Mesendoderm (in vitro differentiated cells): ENCODE results near the gene MBLAC1.

ENCODE experiments used
- DNase-seq: peaks from one replicate; pipeline ENCODE4 v3.0.0; 2013
- H2AK5ac ChIP-seq: 2 replicates; pipeline ENCODE4 v1.6.1; 2013; ENCODE audit warnings: low read length, inconsistent platforms
- H2BK120ac ChIP-seq: 2 replicates; pipeline ENCODE4 v1.6.1; 2013; ENCODE audit warnings: low read depth, mild to moderate bottlenecking, low read length, moderate library complexity, mixed read lengths
- H2BK15ac ChIP-seq: replicated peaks from 2 replicates; pipeline ENCODE4 v1.6.1; 2013; ENCODE audit warnings: low read depth, mild to moderate bottlenecking, moderate library complexity
- H2BK5ac ChIP-seq: 2 replicates; pipeline ENCODE4 v1.6.1; 2013; ENCODE audit warnings: low read length, inconsistent platforms
- H3K18ac ChIP-seq: 2 replicates; pipeline ENCODE4 v1.6.1; 2013; ENCODE audit warnings: mild to moderate bottlenecking, low read length, mixed read lengths
- H3K23ac ChIP-seq: one replicate; pipeline ENCODE4 v1.6.1; 2013; ENCODE audit warnings: low read length
- H3K27ac ChIP-seq: 2 replicates; pipeline ENCODE4 v1.5.1; 2013; ENCODE audit warnings: low read depth, mild to moderate bottlenecking, inconsistent platforms, low read length, moderate library complexity
- H3K27me3 ChIP-seq: 2 replicates; pipeline ENCODE4 v1.6.1; 2013; ENCODE audit warnings: low read length, control low read depth, mild to moderate bottlenecking, inconsistent platforms; ENCODE audit not compliant: insufficient read depth, poor library complexity
- H3K36me3 ChIP-seq: 2 replicates; pipeline ENCODE4 v1.6.1; 2013; ENCODE audit warnings: low read length, inconsistent platforms; ENCODE audit not compliant: control insufficient read depth, insufficient read depth
- H3K4ac ChIP-seq: one replicate; pipeline ENCODE4 v1.6.1; 2013; ENCODE audit warnings: low read depth, mild to moderate bottlenecking, low read length, moderate library complexity
- H3K4me1 ChIP-seq: 2 replicates; pipeline ENCODE4 v1.6.1; 2013; ENCODE audit warnings: low read depth, low read length, inconsistent platforms; ENCODE audit not compliant: control insufficient read depth
- H3K4me2 ChIP-seq: 2 replicates; pipeline ENCODE4 v1.6.1; 2013; ENCODE audit warnings: low read length
- H3K4me3 ChIP-seq: 2 replicates; pipeline ENCODE4 v1.5.1; 2013; ENCODE audit warnings: mild to moderate bottlenecking, low read length
- H3K56ac ChIP-seq: one replicate; pipeline ENCODE4 v1.6.1; 2013; ENCODE audit warnings: low read length
- H3K79me1 ChIP-seq: 2 replicates; pipeline ENCODE4 v1.6.1; 2013; ENCODE audit warnings: low read length, inconsistent platforms
- H3K79me2 ChIP-seq: 2 replicates; pipeline ENCODE4 v1.6.1; 2013; ENCODE audit warnings: mild to moderate bottlenecking, low read length; ENCODE audit not compliant: control insufficient read depth, insufficient read depth
- H3K9ac ChIP-seq: 2 replicates; pipeline ENCODE4 v1.6.1; 2013; ENCODE audit warnings: low read length, inconsistent platforms
- H4K5ac ChIP-seq: one replicate; pipeline ENCODE4 v1.6.1; 2013; ENCODE audit warnings: low read length
- H4K8ac ChIP-seq: one replicate; pipeline ENCODE4 v1.6.1; 2013; ENCODE audit warnings: low read depth, mild to moderate bottlenecking, control low read depth, low read length, moderate library complexity
- WGBS: extraction: QIAGEN DNeasy Blood & Tissue Kit; methylation state at CpG from one replicate; pipeline ENCODE4 v1.1.7; 2013; ENCODE audit warnings: low lambda C conversion rate, missing lambda C conversion rate; ENCODE audit not compliant: insufficient coverage; ENCODE audit errors: extremely low coverage; 5-methylcytosine and 5-hydroxymethylcytosine counted together

MBLAC1 gene

DNA sequence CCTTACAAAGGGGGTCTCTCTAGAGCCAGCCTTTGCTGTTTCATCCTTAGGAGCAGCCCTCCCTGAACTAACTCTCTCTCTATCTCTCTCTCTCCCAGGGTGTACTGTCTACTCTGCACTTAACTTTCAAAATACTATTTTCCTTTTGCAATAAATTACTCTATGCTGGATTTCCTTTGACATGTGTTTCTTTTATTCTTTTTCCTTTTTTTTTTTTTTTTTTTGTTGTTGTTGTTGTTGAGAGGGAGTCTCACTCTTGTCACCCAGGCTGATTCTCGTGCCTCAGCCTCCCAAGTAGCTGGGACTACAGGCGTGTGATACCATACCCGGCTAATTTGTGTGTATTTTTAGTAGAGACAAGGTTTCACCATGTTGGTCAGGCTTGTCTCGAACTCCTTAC, 43.8 kb upstream of the MBLAC1 start:
- Histone ChIP-seq H3K9ac (no peak overlapping the region), H2AK5ac (no peak overlapping the region), H2BK120ac (no peak overlapping the region), H3K79me1 (peaks cover 8% of the 10 kb centered on the region), H3K4me3 (no peak overlapping the region), H3K4me1 (peaks cover 3% of the 10 kb centered on the region), H2BK5ac (no peak overlapping the region), H4K8ac (no peak overlapping the region), H2BK15ac (no peak overlapping the region), H4K5ac (no peak overlapping the region), H3K27ac (no peak overlapping the region), H3K4ac (no peak overlapping the region), H3K36me3 (peaks cover 5% of the 10 kb centered on the region), H3K18ac (no peak overlapping the region), H3K27me3 (no peaks in the 10 kb centered on the region), H3K4me2 (no peak overlapping the region), H3K79me2 (peaks cover 32% of the 10 kb centered on the region), H3K56ac (no peak overlapping the region), H3K23ac (no peak overlapping the region)
- no CpG with 5 or more reads among the region's 4 CpGs for WGBS
- no peak for DNase-seq

DNA sequence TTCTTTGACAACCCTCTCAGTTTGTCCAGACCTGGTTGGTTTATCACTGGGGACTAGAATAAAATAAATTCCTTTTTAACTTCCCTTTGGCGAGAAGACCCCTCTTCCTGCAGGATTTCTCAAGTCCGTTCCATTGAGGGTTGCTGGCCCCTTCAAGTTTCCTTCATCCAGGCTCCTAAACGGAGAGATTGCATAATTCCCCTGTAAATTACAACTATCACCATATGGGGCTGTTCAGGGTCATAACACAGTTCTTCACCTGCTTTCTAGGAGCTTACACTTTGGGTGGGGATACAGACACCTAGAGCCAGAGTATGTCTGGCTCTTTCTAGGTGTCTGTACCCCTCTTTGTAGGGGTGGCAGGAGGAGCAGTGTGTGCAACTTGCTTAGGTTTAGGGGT, 41.3 kb upstream of the MBLAC1 start:
- Histone ChIP-seq H3K4me3 (no peak overlapping the region), H3K36me3 (no peaks in the 10 kb centered on the region), H2BK120ac (no peak overlapping the region), H3K56ac (no peak overlapping the region), H3K27me3 (no peaks in the 10 kb centered on the region), H3K23ac (no peak overlapping the region), H3K18ac (no peak overlapping the region), H4K8ac (no peak overlapping the region), H4K5ac (no peak overlapping the region), H2BK15ac (no peak overlapping the region), H2AK5ac (no peak overlapping the region), H3K79me2 (peaks cover 12% of the 10 kb centered on the region), H3K27ac (no peak overlapping the region), H2BK5ac (no peak overlapping the region), H3K9ac (no peak overlapping the region), H3K4ac (no peak overlapping the region), H3K79me1 (peaks cover 4% of the 10 kb centered on the region), H3K4me1 (no peaks in the 10 kb centered on the region), H3K4me2 (no peak overlapping the region)
- WGBS = no CpG with 5 or more reads among the region's 3 CpGs
- DNase-seq = no peak

DNA sequence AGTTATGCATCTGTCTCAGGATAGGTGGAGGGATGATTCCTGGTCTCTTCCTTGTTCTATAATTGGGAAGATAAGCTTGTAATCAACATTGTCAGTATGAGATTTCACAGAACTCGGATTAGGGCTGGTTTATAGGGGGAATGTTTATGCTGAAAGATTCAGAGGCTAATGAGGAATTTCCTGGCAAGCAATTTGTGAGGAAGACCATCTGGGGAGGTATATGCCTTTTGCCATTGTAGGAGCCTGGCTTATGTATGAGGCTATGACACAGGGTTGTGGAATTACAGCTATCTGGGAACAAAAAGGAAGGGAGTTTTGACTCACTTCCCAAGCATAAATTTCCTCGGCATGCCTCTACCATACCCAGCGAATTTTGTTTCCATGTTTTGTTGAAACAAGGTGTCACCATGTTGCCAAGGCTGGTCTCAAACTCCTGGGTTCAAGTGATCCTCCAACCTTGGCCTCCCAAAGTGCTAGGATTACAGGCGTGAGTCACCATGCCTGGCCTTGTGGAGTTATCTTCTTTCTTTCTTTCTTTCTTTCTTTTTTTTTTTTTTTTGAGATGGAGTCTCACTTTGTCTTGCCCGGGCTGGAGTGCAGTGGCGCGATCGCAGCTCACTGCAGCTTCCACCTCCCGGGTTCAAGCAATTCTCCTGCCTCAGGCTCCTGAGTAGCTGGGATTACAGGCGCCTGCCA, 39.6 kb upstream of the MBLAC1 start:
- Histone ChIP-seq H2BK15ac (no peak overlapping the region), H3K4me1 (no peaks in the 10 kb centered on the region), H3K56ac (peak overlapping the region; percentile 25), H3K27me3 (no peaks in the 10 kb centered on the region), H3K9ac (no peak overlapping the region), H3K4me2 (no peak overlapping the region), H3K4me3 (no peak overlapping the region), H2BK120ac (no peak overlapping the region), H4K5ac (no peak overlapping the region), H3K23ac (no peak overlapping the region), H3K18ac (no peak overlapping the region), H3K4ac (no peak overlapping the region), H3K27ac (peak overlapping the region; percentile 29), H3K79me1 (peaks cover 4% of the 10 kb centered on the region), H2AK5ac (no peak overlapping the region), H3K79me2 (peaks cover 2% of the 10 kb centered on the region), H4K8ac (no peak overlapping the region), H3K36me3 (no peaks in the 10 kb centered on the region), H2BK5ac (no peak overlapping the region)
- DNase-seq = peak; percentile 94
- no CpG with 5 or more reads among the region's 10 CpGs for WGBS

- H3K4me1 ChIP-seq = no peaks in the 10 kb centered on the region
- H3K56ac ChIP-seq = peak overlapping the region; percentile 99
- H3K18ac ChIP-seq = peak overlapping the region; percentile 75
- H3K4me2 ChIP-seq = peak overlapping the region; percentile 66
- H3K27me3 ChIP-seq = no peaks in the 10 kb centered on the region
- H3K4ac ChIP-seq = no peak overlapping the region
- no peak overlapping the region for H2AK5ac ChIP-seq
- no peak overlapping the region for H3K23ac ChIP-seq
- peak overlapping the region; percentile 96 for H3K9ac ChIP-seq
- no peak overlapping the region for H2BK120ac ChIP-seq
- H3K79me1 ChIP-seq = peaks cover 4% of the 10 kb centered on the region
- no peak overlapping the region for H2BK15ac ChIP-seq
- DNase-seq = no peak
- no peak overlapping the region for H4K5ac ChIP-seq
- H4K8ac ChIP-seq = no peak overlapping the region
- peak overlapping the region; percentile 23 for H3K4me3 ChIP-seq
- peaks cover 2% of the 10 kb centered on the region for H3K79me2 ChIP-seq
- peak overlapping the region; percentile 29 for H3K27ac ChIP-seq
- H2BK5ac ChIP-seq = peak overlapping the region; percentile 69
- H3K36me3 ChIP-seq = peaks cover 2% of the 10 kb centered on the region
- WGBS = no CpG with 5 or more reads among the region's 11 CpGs
Measured at GRCh38 chr7:100088095-100088620, 38.6 kb upstream of the MBLAC1 start.

- Histone ChIP-seq H4K5ac (no peak within 1 kb of the TSS), H3K23ac (peak within 1 kb of the TSS; percentile 99), H3K79me2 (peaks cover 2% of the 10 kb centered on the region), H3K27me3 (no peaks in the 10 kb centered on the region), H2BK15ac (no peak within 1 kb of the TSS), H3K79me1 (peaks cover 4% of the 10 kb centered on the region), H3K56ac (peak within 1 kb of the TSS; percentile 99), H2BK120ac (peak within 1 kb of the TSS; percentile 21), H3K4me2 (peak within 1 kb of the TSS; percentile 91), H2BK5ac (peak within 1 kb of the TSS; percentile 69), H4K8ac (no peak within 1 kb of the TSS), H3K4me3 (peak within 1 kb of the TSS; percentile 87), H3K4me1 (no peaks in the 10 kb centered on the region), H3K9ac (peak within 1 kb of the TSS; percentile 96), H3K27ac (peak within 1 kb of the TSS; percentile 48), H3K36me3 (peaks cover 4% of the 10 kb centered on the region), H3K4ac (peak within 1 kb of the TSS; percentile 17), H3K18ac (peak within 1 kb of the TSS; percentile 75), H2AK5ac (no peak within 1 kb of the TSS)
- no CpG with 5 or more reads among the region's 68 CpGs for WGBS
- DNase-seq = peak; percentile 81
Measured at GRCh38 chr7:100088621-100089457, 37.9 kb upstream of the MBLAC1 start, which contains the start of gene COPS6. Gene COPS6, plus strand, starts transcription at chr7:100088969. Its CDS starts 22 bp downstream, at chr7:100088991.
